A172 (cell line): Measurements from ENCODE around the gene SATB1. TPM values are rescaled to one million over a fixed set of nuclear protein-coding genes. Genes with fewer than 3 reads are reported as not detected.

Experiments
- DNase-seq: peaks from one replicate; pipeline ENCODE4 v3.0.0-alpha.2; 2015; ENCODE audit warnings: low spot score
- total RNA-seq: library from RNA; depleted of rRNA; stranded (reverse); fragments of >200 nt; shearing (Covaris generic); gene quantifications from 2 replicates; pipeline ENCODE4 v1.2.3, GENCODE V29; 2014

The SATB1 gene
- total RNA-seq, 1 experiment from 2014 or later = 6.3 TPM

DNA sequence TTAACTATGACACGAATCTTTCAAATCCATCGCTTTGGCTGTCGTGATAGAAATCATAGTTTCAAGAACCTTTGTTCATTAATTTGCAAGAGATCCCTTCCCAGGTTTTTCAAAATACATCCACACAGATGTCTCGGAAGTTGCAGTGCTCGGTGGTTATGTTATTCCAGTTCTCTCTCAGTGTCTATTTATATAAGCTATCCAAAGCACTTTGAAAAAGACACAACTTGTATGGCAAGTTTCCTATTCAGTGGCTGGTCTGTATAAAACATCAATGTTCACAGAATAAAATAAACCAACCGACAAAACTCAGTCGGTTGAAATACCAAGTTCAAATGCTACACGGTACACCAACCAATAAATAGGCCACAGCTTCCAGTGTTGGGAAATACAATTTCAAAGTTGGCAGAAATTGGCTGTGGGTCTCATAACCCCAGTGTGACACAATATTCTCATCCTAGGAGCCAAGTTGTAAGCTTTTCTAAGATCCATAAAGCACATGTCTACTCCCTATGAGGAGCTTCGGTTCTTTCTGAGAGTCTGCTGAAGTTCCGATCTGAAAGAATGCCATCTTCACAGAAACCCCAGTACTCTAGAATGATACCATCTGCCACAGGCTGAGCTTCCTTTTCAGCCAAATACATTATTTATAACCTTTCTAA, 23.7 kb downstream of the SATB1 start:
- no peak for DNase-seq

- DNase-seq = no peak
Measured at GRCh38 chr3:18398448-18398847, 26.7 kb downstream of the SATB1 start.

DNA sequence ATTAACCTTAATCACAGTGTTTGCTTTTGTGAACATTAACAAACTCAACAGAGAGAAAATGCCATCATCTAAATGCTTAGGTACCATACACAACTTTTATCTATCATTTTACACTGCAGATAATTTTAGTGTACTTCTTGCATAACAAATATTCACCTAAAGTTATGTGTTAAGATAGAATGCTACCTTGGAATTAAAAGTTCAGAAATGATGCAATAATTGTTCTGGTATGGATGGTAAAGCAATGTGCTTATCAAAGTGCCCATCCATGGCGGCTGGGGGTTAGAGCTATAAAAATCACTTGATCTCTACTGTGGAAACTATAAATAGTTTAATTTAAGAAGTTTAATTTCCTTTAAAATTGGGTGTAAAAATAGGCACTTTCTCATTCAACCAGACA, 28.7 kb downstream of the SATB1 start:
- no peak for DNase-seq

DNA sequence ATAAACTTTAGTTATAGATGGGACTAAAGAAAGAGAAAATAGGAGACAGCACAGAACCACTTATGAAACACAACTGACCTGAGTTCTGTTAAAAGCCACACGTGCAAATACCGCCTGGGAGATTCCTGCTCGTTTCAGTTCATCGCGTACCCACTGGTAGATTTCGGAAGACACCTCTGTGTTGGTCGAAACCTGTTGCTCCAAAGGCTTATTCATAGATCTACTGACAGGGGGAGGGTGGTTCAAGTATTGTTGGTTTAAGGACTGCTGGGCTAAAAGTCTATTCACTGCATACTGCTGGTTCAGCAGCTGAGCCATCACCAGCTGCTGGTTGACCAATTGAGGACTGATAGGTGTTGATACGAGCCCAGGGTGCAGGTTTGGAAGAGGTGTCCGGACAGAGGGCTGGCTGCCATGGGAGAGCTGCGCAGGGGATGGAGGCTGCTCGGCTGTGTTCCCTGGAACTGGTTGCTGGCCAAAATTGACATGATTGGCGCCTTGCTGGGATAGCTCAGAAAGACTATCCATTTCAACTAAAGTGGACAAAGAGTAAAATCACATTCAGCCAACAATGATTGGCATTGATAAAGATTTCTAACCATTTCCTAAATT, 30.6 kb downstream of the SATB1 start:
- DNase-seq = no peak

DNA sequence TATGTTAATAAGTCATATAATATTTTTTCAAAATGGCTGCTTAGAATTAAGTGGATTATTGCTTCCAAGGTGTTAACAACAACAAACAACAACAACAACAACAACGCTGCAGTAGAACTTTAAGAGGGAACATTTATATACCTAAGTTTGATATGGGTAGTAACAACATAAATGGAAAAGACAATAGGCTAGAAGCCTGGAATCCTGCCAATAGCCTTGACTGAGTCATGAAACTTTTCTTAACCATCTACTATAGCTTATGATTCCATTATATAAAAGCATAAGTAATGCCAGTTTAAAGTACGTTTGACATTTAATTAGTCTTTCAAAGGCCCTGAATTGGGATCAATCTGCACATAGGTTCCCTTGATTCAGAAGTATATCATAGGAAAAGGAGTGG, 31.2 kb downstream of the SATB1 start:
- peak; percentile 26 for DNase-seq

- DNase-seq = no peak
Measured at GRCh38 chr3:18390024-18390660, 35.0 kb downstream of the SATB1 start.

DNA sequence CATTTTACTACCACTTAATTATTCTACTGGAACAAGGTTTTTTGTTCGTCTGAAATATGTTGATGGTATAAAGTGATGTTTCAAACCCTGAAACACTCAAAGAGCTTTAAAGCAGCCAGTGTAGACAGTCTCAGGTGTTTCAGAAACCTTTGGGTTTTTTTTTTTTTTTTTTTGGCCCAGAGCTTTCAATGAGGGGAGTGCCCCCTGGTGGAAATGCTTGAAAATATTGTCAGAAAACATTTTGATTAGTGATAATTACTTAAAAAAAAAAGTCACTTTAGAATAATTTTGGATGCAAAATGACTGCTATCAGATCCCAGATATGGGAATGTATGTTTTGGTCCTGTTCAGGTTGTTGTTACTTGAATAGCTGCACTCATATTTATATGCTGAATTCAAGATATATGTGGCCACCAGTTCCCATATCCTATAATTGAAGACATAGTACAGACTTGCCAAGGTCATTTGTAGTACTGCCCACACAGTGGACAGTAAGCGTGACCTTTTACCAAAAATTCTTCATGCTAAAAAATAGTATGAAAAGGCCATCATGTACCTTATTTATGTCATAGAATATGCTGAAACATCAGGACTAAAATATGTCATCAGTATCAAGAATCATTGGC, 35.9 kb downstream of the SATB1 start:
- peak; percentile 22 for DNase-seq

- no peak for DNase-seq
Measured at GRCh38 chr3:18386274-18386890, 38.8 kb downstream of the SATB1 start.

DNA sequence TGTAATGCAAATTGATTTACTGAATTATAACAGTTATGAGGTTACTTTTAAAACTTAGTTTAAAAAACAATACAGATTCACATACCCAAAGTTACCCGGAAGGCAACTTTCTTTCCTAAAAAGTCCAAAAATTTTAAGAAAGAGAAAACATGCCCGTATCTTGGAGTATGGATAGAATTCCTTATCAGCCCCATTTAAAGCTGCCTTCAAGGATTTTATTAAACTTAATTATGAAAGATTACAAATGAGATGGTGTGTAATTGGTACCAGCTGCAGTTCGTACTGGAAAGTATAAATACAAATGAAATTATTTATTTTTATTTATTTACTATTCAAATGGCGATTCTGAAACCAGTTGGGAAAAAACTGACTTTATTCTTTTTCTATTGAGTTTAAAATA, 39.4 kb downstream of the SATB1 start:
- DNase-seq = no peak

GRCh38 chr3:18382760-18383369, 42.3 kb downstream of the SATB1 start:
- no peak for DNase-seq

- no peak for DNase-seq
Measured at GRCh38 chr3:18379647-18380046, 45.5 kb downstream of the SATB1 start.

- DNase-seq = no peak
Measured at GRCh38 chr3:18378218-18378617, 46.9 kb downstream of the SATB1 start.

DNA sequence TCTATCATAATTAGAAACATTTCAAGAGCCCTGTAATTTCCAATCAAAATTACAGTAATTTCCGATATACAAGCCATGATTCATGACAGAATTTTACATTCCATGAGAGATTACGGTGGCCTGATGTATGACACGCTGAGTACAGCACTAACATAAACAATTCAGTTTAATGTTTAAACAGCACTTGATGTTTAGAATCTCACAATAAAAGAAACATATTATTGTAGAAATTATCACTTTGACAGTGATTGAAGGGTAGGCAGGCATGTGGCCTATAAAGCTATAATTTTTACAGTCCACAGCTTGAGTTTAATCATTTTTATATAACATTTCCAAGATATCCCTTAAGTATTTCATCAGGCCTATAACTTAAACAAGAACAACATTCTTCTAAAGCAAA, 48.5 kb downstream of the SATB1 start:
- DNase-seq = no peak

DNA sequence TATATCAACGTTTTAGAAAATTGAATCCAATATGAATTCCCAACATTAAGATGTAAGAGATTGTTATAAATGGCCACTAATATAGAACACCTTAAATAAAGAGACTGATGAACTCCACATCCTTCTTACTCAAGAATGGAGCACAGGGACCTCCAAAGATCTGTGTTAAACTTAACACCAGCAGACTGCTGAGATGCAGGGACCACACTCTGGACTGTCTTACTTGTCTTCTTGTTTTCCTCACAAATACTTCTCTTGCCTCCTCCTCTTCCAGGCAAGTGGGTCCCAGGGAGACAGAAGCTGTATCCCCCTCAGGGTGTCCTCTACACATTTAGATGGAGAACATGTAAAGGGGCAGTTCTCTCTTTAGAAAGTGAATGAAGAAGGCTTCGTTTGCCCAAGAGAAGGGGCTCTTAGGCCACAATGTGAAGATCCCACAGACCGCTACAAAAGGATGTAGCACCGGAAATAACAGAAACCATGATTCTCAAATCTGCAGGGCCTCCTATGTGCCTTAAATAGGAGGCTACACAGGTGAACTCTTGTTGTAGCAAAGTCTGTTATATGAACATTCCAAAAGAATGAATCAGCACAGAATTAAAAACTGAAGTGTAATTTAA, 52.2 kb downstream of the SATB1 start:
- DNase-seq = no peak

DNA sequence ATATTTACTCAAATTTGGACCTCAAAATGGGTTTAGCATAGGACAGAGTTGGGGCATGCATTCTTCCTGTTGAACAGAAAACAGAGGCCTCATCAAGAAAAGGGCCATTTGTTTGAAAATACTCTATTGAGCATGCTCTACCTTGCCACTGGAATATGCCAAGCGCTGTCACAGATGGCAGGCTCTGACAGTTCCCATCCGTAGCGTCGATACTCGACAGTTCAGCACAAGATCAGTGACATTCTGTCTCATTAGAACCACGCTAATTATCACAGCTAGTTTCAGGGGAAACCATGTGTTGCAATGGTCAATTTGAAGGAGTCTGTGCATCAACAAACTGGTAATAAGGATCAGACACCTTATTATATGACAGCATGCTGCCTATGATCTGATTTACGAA, 54.5 kb downstream of the SATB1 start:
- DNase-seq = no peak

DNA sequence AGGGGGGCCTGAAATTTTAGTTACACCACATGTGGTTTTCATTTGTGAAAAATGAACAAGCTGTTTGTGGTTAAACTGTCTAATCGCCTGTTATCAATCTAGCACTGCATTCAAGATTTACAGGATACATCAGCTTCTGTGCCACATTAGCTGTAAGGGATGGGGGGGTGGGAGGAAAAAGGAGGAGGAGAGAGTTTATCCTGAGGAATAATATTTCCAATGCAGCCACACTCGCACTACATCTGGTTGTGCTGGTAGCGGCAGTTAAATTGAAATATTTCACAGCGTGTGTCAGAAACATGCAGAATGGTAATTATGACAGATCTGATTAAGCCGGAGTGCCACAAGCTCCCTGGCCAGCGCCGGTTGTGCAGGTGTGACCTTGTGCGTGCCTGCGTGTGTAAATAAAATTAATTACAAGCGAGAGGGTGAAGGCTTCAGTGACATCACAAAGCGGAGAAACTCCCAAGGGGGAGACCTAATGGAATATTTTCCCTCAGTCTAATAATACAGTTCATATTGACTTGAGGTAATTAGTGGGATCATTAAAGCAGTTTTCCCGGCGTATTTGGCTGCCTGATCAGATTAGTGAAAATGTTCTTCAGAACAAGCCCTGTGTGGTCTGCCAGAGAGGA, 55.5 kb downstream of the SATB1 start:
- DNase-seq = no peak

- DNase-seq = no peak
Measured at GRCh38 chr3:18366258-18366657, 58.9 kb downstream of the SATB1 start.

GRCh38 chr3:18363338-18363737, 61.8 kb downstream of the SATB1 start:
- no peak for DNase-seq

GRCh38 chr3:18357747-18358146, 67.4 kb downstream of the SATB1 start:
- no peak for DNase-seq

DNA sequence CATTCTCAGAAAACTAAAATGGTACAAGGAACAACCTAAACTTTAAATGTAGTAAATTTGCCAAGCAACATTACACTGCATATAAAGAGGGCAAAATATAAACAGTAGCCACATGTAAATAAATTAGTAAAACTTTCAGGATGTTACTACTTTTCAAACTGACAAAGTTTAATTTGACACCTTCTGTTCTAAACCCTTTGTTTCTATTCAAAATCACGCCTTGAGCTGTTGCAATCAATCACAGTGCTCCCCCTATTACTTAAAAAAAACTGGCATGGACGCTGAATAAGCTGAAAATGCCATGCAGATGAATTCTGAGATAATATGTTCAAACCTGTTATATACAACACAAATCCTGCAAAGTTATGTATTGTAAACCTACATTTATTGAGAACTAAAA, 69.3 kb downstream of the SATB1 start:
- no peak for DNase-seq

GRCh38 chr3:18354701-18355100, 70.4 kb downstream of the SATB1 start:
- DNase-seq = no peak
